Neural cell (in vitro differentiated cells): Measurements from ENCODE around the gene FILIP1. TPM values are rescaled to one million over a fixed set of nuclear protein-coding genes. Genes with fewer than 3 reads are reported as not detected.

Experiments
- H2AFZ ChIP-seq: fragments of 200-600, 300-800 bp; sonication (generic), shearing (Covaris generic); 2 replicates; pipeline ENCODE4 v1.6.0; 2014; ENCODE audit warnings: low read depth, mild to moderate bottlenecking, antibody characterized with exemption, low read length, moderate library complexity
- H3F3A ChIP-seq: fragments of 200-600 bp; shearing (Covaris generic); 2 replicates; pipeline ENCODE4 v1.6.1; 2016; ENCODE audit warnings: mild to moderate bottlenecking, moderate library complexity, mixed read lengths, antibody characterized with exemption, low read length; ENCODE audit not compliant: insufficient read depth, poor library complexity, severe bottlenecking
- H3K27ac ChIP-seq: fragments of 200-600, 300-800 bp; sonication (generic), shearing (Covaris generic); 2 replicates; pipeline ENCODE4 v1.5.1; 2014; ENCODE audit warnings: mild to moderate bottlenecking, low read length, moderate library complexity
- H3K27me3 ChIP-seq: fragments of 300-800, 200-600 bp; sonication (generic), shearing (Covaris generic); 2 replicates; pipeline ENCODE4 v1.6.0; 2014; ENCODE audit warnings: mild to moderate bottlenecking, low read depth, low read length, moderate library complexity; ENCODE audit not compliant: insufficient read depth
- H3K36me3 ChIP-seq: fragments of 300-800, 200-600 bp; sonication (generic), shearing (Covaris generic); 2 replicates; pipeline ENCODE4 v1.5.1; 2014; ENCODE audit warnings: mild to moderate bottlenecking, antibody characterized with exemption, low read length, moderate library complexity; ENCODE audit not compliant: insufficient read depth
- H3K4me2 ChIP-seq: fragments of 300-800, 200-600 bp; sonication (generic), shearing (Covaris generic); 2 replicates; pipeline ENCODE4 v1.6.0; 2014; ENCODE audit warnings: mild to moderate bottlenecking, low read length
- H3K4me3 ChIP-seq: fragments of 300-800, 200-600 bp; sonication (generic), shearing (Covaris generic); 2 replicates; pipeline ENCODE4 v1.5.1; 2014; ENCODE audit warnings: mild to moderate bottlenecking, low read length, moderate library complexity
- H3K79me2 ChIP-seq: fragments of 200-600 bp; shearing (Covaris generic); replicated peaks from 2 replicates; pipeline ENCODE4 v1.6.0; 2014; ENCODE audit warnings: mild to moderate bottlenecking, low read length, moderate library complexity; ENCODE audit not compliant: insufficient read depth
- H3K9ac ChIP-seq: fragments of 300-800, 200-600 bp; sonication (generic), shearing (Covaris generic); 2 replicates; pipeline ENCODE4 v1.6.1; 2016; ENCODE audit warnings: mild to moderate bottlenecking, low read length, mixed read lengths
- H3K9me2 ChIP-seq: fragments of 200-600 bp; shearing (Covaris generic); 2 replicates; pipeline ENCODE4 v1.6.1; 2016; ENCODE audit warnings: mild to moderate bottlenecking, low read length, mixed read lengths; ENCODE audit not compliant: insufficient read depth
- H3K9me3 ChIP-seq: fragments of 200-600, 300-800 bp; sonication (generic), shearing (Covaris generic); 2 replicates; pipeline ENCODE4 v1.6.1; 2016; ENCODE audit warnings: mild to moderate bottlenecking, mixed run types, low read length, moderate library complexity, mixed read lengths
- H4K20me1 ChIP-seq: fragments of 200-600 bp; shearing (Covaris generic); 2 replicates; pipeline ENCODE4 v1.6.1; 2016; ENCODE audit warnings: mild to moderate bottlenecking, mixed run types; ENCODE audit not compliant: insufficient read depth
- CTCF ChIP-seq: fragments of 450-650 bp; IDR thresholded peaks from 2 replicates; pipeline ENCODE4 v1.5.1; 2014; ENCODE audit warnings: antibody characterized with exemption, mild to moderate bottlenecking, moderate library complexity; ENCODE audit not compliant: poor library complexity, severe bottlenecking
- EP300 ChIP-seq: fragments of 450-650 bp; conservative IDR thresholded peaks from 2 replicates; pipeline ENCODE4 v1.6.1; 2014; ENCODE audit warnings: antibody characterized with exemption, mild to moderate bottlenecking, moderate library complexity; ENCODE audit not compliant: poor library complexity, severe bottlenecking
- EZH2 ChIP-seq: fragments of 200-600, 300-800 bp; shearing (Covaris generic), sonication (generic); IDR thresholded peaks from 2 replicates; pipeline ENCODE4 v1.6.1; 2014; ENCODE audit warnings: antibody characterized with exemption, low read length, borderline replicate concordance, mild to moderate bottlenecking; ENCODE audit not compliant: insufficient read depth, poor library complexity, severe bottlenecking
- MXI1 ChIP-seq: fragments of 450-650 bp; conservative IDR thresholded peaks from 2 replicates; pipeline ENCODE4 v1.6.1; 2014; ENCODE audit warnings: antibody characterized with exemption, mild to moderate bottlenecking; ENCODE audit not compliant: poor library complexity, severe bottlenecking
- POLR2AphosphoS5 ChIP-seq: IDR thresholded peaks from 2 replicates; pipeline ENCODE4 v1.6.1; 2012
- RAD21 ChIP-seq: fragments of 450-650 bp; conservative IDR thresholded peaks from 2 replicates; pipeline ENCODE4 v1.6.1; 2014; ENCODE audit warnings: antibody characterized with exemption, mild to moderate bottlenecking, moderate library complexity
- REST ChIP-seq: IDR thresholded peaks from 2 replicates; pipeline ENCODE4 v1.6.1; 2012; ENCODE audit warnings: borderline replicate concordance
- SMC3 ChIP-seq: fragments of 450-650 bp; conservative IDR thresholded peaks from 2 replicates; pipeline ENCODE4 v1.6.1; 2014; ENCODE audit warnings: antibody characterized with exemption, mild to moderate bottlenecking, moderate library complexity; ENCODE audit not compliant: poor library complexity
- TAF1 ChIP-seq: IDR thresholded peaks from 2 replicates; pipeline ENCODE4 v1.6.1; 2012; ENCODE audit warnings: low read depth
- polyA plus RNA-seq: library from polyadenylated mRNA; depleted of rRNA; stranded (reverse); fragments of >200 nt; gene quantifications from 2 replicates; pipeline ENCODE4 v1.2.3, GENCODE V29; 2014

The FILIP1 gene
- polyA plus RNA-seq, 1 donor from 2014 or later: 1.4 TPM

GRCh38 chr6:75350156-75350555, 143.4 kb downstream of the FILIP1 start:
- Histone ChIP-seq H3K4me2 (no peak overlapping the region), H3F3A (no peaks in the 10 kb centered on the region), H3K27ac (no peak overlapping the region), H3K4me3 (no peak overlapping the region), H3K27me3 (no peaks in the 10 kb centered on the region), H3K9me2 (no peaks in the 10 kb centered on the region), H3K9me3 (no peaks in the 10 kb centered on the region), H4K20me1 (no peaks in the 10 kb centered on the region), H3K36me3 (no peaks in the 10 kb centered on the region), H2AFZ (no peak overlapping the region), H3K79me2 (no peaks in the 10 kb centered on the region), H3K9ac (no peak overlapping the region)
- TF ChIP-seq RAD21 (no peak), POLR2AphosphoS5 (no peak), EP300 (no peak), EZH2 (no peak), CTCF (no peak)

GRCh38 chr6:75349262-75349984, 144.2 kb downstream of the FILIP1 start:
- no peaks in the 10 kb centered on the region for H3K36me3 ChIP-seq
- H2AFZ ChIP-seq: no peak overlapping the region
- TF ChIP-seq RAD21: no peak
- TF ChIP-seq EZH2: no peak
- TF ChIP-seq MXI1: no peak
- no peak for TF ChIP-seq REST
- no peak for TF ChIP-seq CTCF
- no peak for TF ChIP-seq SMC3
- TF ChIP-seq EP300: no peak
- no peak for TF ChIP-seq TAF1
- no peak for TF ChIP-seq POLR2AphosphoS5
- no peak overlapping the region for H3K4me2 ChIP-seq
- no peaks in the 10 kb centered on the region for H4K20me1 ChIP-seq
- no peaks in the 10 kb centered on the region for H3K27me3 ChIP-seq
- no peaks in the 10 kb centered on the region for H3K9me3 ChIP-seq
- no peak overlapping the region for H3K9ac ChIP-seq
- no peaks in the 10 kb centered on the region for H3F3A ChIP-seq
- H3K9me2 ChIP-seq: no peaks in the 10 kb centered on the region
- no peak overlapping the region for H3K27ac ChIP-seq
- H3K4me3 ChIP-seq: peak overlapping the region; percentile 56
- H3K79me2 ChIP-seq: no peaks in the 10 kb centered on the region
